ENCODE data around the gene AFAP1L1. TPM values are rescaled to one million over a fixed set of nuclear protein-coding genes. Genes with fewer than 3 reads are reported as not detected.

Gene AFAP1L1
- total and polyA plus RNA-seq, 2 donors (not counting 3 experiments of a cell fraction or from before 2014, with no cell fraction given): 7.9 to 73.2 TPM

DNA sequence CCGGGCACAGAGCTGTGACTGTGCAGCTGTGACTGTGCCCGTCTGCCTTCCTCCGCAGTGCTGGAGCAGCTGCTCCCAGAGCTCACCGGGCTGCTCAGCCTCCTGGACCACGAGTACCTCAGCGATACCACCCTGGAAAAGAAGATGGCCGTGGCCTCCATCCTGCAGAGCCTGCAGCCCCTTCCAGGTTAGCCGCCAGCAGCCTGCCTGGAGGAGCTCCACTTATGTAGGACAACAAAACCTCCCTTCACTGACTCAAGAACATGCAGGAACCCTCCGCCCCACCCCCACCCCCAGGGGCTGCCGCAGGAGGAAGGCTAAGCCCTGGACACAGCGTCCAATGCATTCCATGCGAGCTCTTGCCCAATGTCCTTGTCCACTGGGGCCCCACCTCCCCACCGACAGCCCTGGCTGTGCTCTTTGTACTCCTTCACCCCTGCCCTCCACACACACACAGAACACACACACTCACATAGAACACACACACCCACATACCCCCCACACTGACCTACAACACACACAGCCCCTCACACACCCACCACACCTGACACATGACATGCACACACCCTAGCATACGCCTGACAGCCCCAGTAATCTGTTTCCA is 27.9 kb downstream of the AFAP1L1 start:
- Histone ChIP-seq H3K27me3 (ENCODE audit: control insufficient read depth in 2 of 2, insufficient read depth in 2 of 2, low read length in 2 of 2) (no peaks in the 10 kb centered on the region), H3K4me2 (ENCODE audit: insufficient read depth, low read length) (no peak overlapping the region), H3K79me2 (ENCODE audit: control insufficient read depth, insufficient read depth, low read length) (no peaks in the 10 kb centered on the region), H3K4me3 (replicated peaks in 1 of 3; ENCODE audit: insufficient read depth in 1 of 3, low read depth in 1 of 3, low read length in 3 of 3) (no peak overlapping the region), H3K9me3 (replicated peaks; ENCODE audit: control insufficient read depth, insufficient read depth, low read length) (no peaks in the 10 kb centered on the region), H3K4me1 (ENCODE audit: control insufficient read depth, extremely low read depth, insufficient read depth, low read length) (peaks cover 28% of the 10 kb centered on the region), H3K36me3 (ENCODE audit: control insufficient read depth in 2 of 2, extremely low read depth in 1 of 2, insufficient read depth in 2 of 2, low read length in 2 of 2) (no peaks in the 10 kb centered on the region), H2AFZ (ENCODE audit: low read depth, low read length) (no peak overlapping the region), H3K27ac (ENCODE audit: insufficient read depth, low read depth, low read length) (peak overlapping the region; percentile 80), H4K20me1 (replicated peaks; ENCODE audit: control insufficient read depth, extremely low read depth, insufficient read depth, low read length) (no peaks in the 10 kb centered on the region), H3K9ac (replicated peaks; ENCODE audit: extremely low read depth, insufficient read depth, low read length) (peak overlapping the region; percentile 37), H3K9me1 (replicated peaks; ENCODE audit: control insufficient read depth, extremely low read depth, insufficient read depth, low read length) (no peaks in the 10 kb centered on the region)
- no peak for DNase-seq (ENCODE audit: low read depth, low spot score)
- CTCF ChIA-PET: interaction anchor here (1.0 to 4.6 kb wide), 10 partner anchors 10 to 265 kb away, joined by 3 to 26 read pairs (median 8); no protein-coding TSS in a partner anchor
- dilution Hi-C loops (cut with MboI; ENCODE audit: extremely low pct_ligation_motif_present, low sequenced_read_pairs) (no loop called here), intact Hi-C loops (cut with micrococcal nuclease) (loop anchor here (1.0 to 2.0 kb wide), 2 partner anchors 12 to 45 kb away; partner anchors contain the start of gene GRPEL2)
- no peak for FAIRE-seq
- BruUV-seq (replicated peaks): no TSS peak
- TF ChIP-seq EZH2 (IDR thresholded peaks at IDR 0.05; ENCODE audit: borderline replicate concordance, low read depth, low read length, severe bottlenecking) (no peak), JUN (IDR thresholded peaks at IDR 0.05; ENCODE audit: borderline replicate concordance, insufficient read depth, insufficient read length, low read depth) (no peak), GATA2 (IDR thresholded peaks at IDR 0.05; ENCODE audit: insufficient read depth, insufficient read length, low read depth, low read length) (no peak)
- TF ChIP-seq, protein P1, sequence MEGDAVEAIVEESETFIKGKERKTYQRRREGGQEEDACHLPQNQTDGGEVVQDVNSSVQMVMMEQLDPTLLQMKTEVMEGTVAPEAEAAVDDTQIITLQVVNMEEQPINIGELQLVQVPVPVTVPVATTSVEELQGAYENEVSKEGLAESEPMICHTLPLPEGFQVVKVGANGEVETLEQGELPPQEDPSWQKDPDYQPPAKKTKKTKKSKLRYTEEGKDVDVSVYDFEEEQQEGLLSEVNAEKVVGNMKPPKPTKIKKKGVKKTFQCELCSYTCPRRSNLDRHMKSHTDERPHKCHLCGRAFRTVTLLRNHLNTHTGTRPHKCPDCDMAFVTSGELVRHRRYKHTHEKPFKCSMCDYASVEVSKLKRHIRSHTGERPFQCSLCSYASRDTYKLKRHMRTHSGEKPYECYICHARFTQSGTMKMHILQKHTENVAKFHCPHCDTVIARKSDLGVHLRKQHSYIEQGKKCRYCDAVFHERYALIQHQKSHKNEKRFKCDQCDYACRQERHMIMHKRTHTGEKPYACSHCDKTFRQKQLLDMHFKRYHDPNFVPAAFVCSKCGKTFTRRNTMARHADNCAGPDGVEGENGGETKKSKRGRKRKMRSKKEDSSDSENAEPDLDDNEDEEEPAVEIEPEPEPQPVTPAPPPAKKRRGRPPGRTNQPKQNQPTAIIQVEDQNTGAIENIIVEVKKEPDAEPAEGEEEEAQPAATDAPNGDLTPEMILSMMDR (IDR thresholded peaks at IDR 0.05; ENCODE audit: extremely low read depth in 1 of 2, insufficient read depth in 1 of 2, low read depth in 1 of 2, low read length in 2 of 2): no peak
- POLR2A ChIA-PET: interaction anchor here (1.0 to 1.9 kb wide), 2 partner anchors 11 kb away, joined by 3 to 10 read pairs; no protein-coding TSS in a partner anchor
